UCSD-AML1 (cell line): Measurements from ENCODE around the gene POU3F3.

Source experiments
- DNase-seq: peaks from one replicate; lab custom pipeline; 2025; ENCODE audit not compliant: unreplicated experiment; lab: John Stamatoyannopoulos, UW

The POU3F3 gene

GRCh38 chr2:104846786-104847585, 6.9 kb upstream of the POU3F3 start:
- no peak for DNase-seq

GRCh38 chr2:104847586-104848160, 6.2 kb upstream of the POU3F3 start:
- DNase-seq = no peak

- DNase-seq = no peak
Observed at GRCh38 chr2:104848526-104848925, 5.4 kb upstream of the POU3F3 start.

- DNase-seq = no peak
Observed at GRCh38 chr2:104849101-104849500, 4.8 kb upstream of the POU3F3 start.

GRCh38 chr2:104849618-104850141, 4.2 kb upstream of the POU3F3 start:
- DNase-seq = peak; percentile 41

- no peak for DNase-seq
Observed at GRCh38 chr2:104850361-104851290, 3.3 kb upstream of the POU3F3 start.

- DNase-seq = no peak
Observed at GRCh38 chr2:104851291-104852089, 2.4 kb upstream of the POU3F3 start.

- DNase-seq = no peak
Observed at GRCh38 chr2:104852090-104852666, 1.7 kb upstream of the POU3F3 start.

- DNase-seq = no peak
Observed at GRCh38 chr2:104854498-104855220, 744 bp downstream of the POU3F3 start.

- no peak for DNase-seq
Observed at GRCh38 chr2:104855221-104856085, 1.5 kb downstream of the POU3F3 start.

- no peak for DNase-seq
Observed at GRCh38 chr2:104856086-104856972, 2.4 kb downstream of the POU3F3 start.

- no peak for DNase-seq
Observed at GRCh38 chr2:104856973-104857261, 3.0 kb downstream of the POU3F3 start.

GRCh38 chr2:104857262-104858005, 3.5 kb downstream of the POU3F3 start:
- no peak for DNase-seq

GRCh38 chr2:104858006-104858978, 4.4 kb downstream of the POU3F3 start:
- no peak for DNase-seq

GRCh38 chr2:104859291-104859765, 5.4 kb downstream of the POU3F3 start:
- DNase-seq = no peak
